H1 (cell line): ENCODE measurements around the gene GJD3. TPM values are rescaled to one million over a fixed set of nuclear protein-coding genes. Genes with fewer than 3 reads are reported as not detected.

Source experiments
- CTCF ChIA-PET: fragments of 300-600 bp; sonication (Branson Sonifier 250); formaldehyde crosslinking; loops from one replicate; lab custom pipeline; 2021; ENCODE audit not compliant: partially characterized antibody; lab: Charles Lee
- POLR2A ChIA-PET: fragments of 300-600 bp; sonication (Branson Sonifier 250); formaldehyde crosslinking; loops from one replicate; lab custom pipeline; 2021; ENCODE audit warnings: inconsistent platforms; ENCODE audit not compliant: partially characterized antibody; lab: Charles Lee
- DNase-seq, 2 experiments: peaks; one replicate each; pipeline versions ENCODE4 v3.0.0 to v3.0.0-alpha.2; 2010 to 2022; ENCODE audit warnings: low spot score in 2 of 2, low read depth in 1 of 2, mixed read lengths in 1 of 2
- FAIRE-seq: peaks from 2 replicates; lab custom pipeline; 2011; peaks lifted over from hg19 to GRCh38; lab: Jason Lieb, UNC
- H2AFZ ChIP-seq: 2 replicates; pipeline ENCODE4 v1.8.1; 2012; ENCODE audit warnings: low read length, inconsistent platforms
- H2AK5ac ChIP-seq: 2 replicates; pipeline ENCODE4 v1.6.1; 2013; ENCODE audit warnings: low read depth, low read length
- H2BK120ac ChIP-seq: replicated peaks from 2 replicates; pipeline ENCODE3; 2013; ENCODE audit warnings: low read depth, low read length, inconsistent platforms
- H2BK12ac ChIP-seq: 2 replicates; pipeline ENCODE4 v1.6.1; 2013; ENCODE audit warnings: low read depth, low read length
- H2BK15ac ChIP-seq: 2 replicates; pipeline ENCODE4 v1.6.1; 2013; ENCODE audit warnings: low read length
- H2BK20ac ChIP-seq: 2 replicates; pipeline ENCODE4 v1.6.1; 2013; ENCODE audit warnings: low read length
- H2BK5ac ChIP-seq: 2 replicates; pipeline ENCODE4 v1.6.1; 2013; ENCODE audit warnings: low read depth, low read length
- H3K14ac ChIP-seq: 2 replicates; pipeline ENCODE4 v1.6.1; 2013; ENCODE audit warnings: inconsistent platforms; ENCODE audit not compliant: insufficient read length
- H3K18ac ChIP-seq: 2 replicates; pipeline ENCODE4 v1.6.1; 2013; ENCODE audit warnings: low read length; ENCODE audit errors: extremely low read depth
- H3K23ac ChIP-seq: 2 replicates; pipeline ENCODE4 v1.6.1; 2013; ENCODE audit warnings: inconsistent platforms; ENCODE audit not compliant: insufficient read length
- H3K23me2 ChIP-seq: 2 replicates; pipeline ENCODE4 v1.6.1; 2013; ENCODE audit warnings: low read depth, low read length
- H3K27ac ChIP-seq: 2 replicates; pipeline ENCODE4 v1.6.1; 2011; ENCODE audit warnings: low read depth, low read length, inconsistent platforms
- H3K27me3 ChIP-seq, 4 experiments: replicated peaks in 1 of 4; 1 replicate in 1 of 4; 2 replicates in 3 of 4; pipeline versions ENCODE4 v1.6.1 to v1.8.1; 2011 to 2013; ENCODE audit warnings: low read length in 3 of 4, mild to moderate bottlenecking in 3 of 4, inconsistent platforms in 2 of 4, mixed read lengths in 2 of 4, moderate library complexity in 1 of 4; ENCODE audit not compliant: control insufficient read depth in 3 of 4, insufficient read depth in 3 of 4; ENCODE audit errors: extremely low read depth in 1 of 4
- H3K36me3 ChIP-seq, 4 experiments: 2 replicates each; pipeline versions ENCODE4 v1.6.1 to v1.8.1; 2011 to 2013; ENCODE audit warnings: mild to moderate bottlenecking in 4 of 4, low read length in 3 of 4, moderate library complexity in 2 of 4, control low read depth in 1 of 4, inconsistent platforms in 1 of 4; ENCODE audit not compliant: insufficient read depth in 4 of 4, control insufficient read depth in 2 of 4
- H3K4ac ChIP-seq: replicated peaks from 2 replicates; pipeline ENCODE3; 2013; ENCODE audit warnings: low read length, low read depth, mixed read lengths, inconsistent platforms; ENCODE audit not compliant: insufficient read length
- H3K4me1 ChIP-seq, 4 experiments: replicated peaks in 1 of 4; 1 replicate in 1 of 4; 2 replicates in 3 of 4; pipeline versions ENCODE4 v1.6.1 to v1.8.1; 2011 to 2013; ENCODE audit warnings: low read length in 3 of 4, inconsistent platforms in 2 of 4, mixed read lengths in 1 of 4; ENCODE audit not compliant: insufficient read depth in 4 of 4, control insufficient read depth in 3 of 4
- H3K4me2 ChIP-seq, 2 experiments: 2 replicates each; pipeline versions ENCODE4 v1.6.1 to v1.8.1; 2011 to 2013; ENCODE audit warnings: low read depth in 2 of 2, low read length in 2 of 2, control low read depth in 1 of 2, inconsistent platforms in 1 of 2, mild to moderate bottlenecking in 1 of 2; ENCODE audit not compliant: insufficient read depth in 1 of 2
- H3K4me3 ChIP-seq, 4 experiments: fragments of 200-600, 300-600 bp in 1 of 4; sonication (generic), shearing (Covaris generic), sonication (Bioruptor Twin) in 1 of 4; 2 replicates each; pipeline versions ENCODE4 v1.5.1 to v1.8.1; 2011 to 2016; ENCODE audit warnings: low read length in 4 of 4, low read depth in 3 of 4, control low read depth in 2 of 4, inconsistent platforms in 2 of 4, mild to moderate bottlenecking in 2 of 4, mixed read lengths in 1 of 4, moderate library complexity in 1 of 4; ENCODE audit not compliant: insufficient read depth in 2 of 4; ENCODE audit errors: extremely low read depth in 1 of 4
- H3K56ac ChIP-seq: replicated peaks from 2 replicates; pipeline ENCODE3; 2013; ENCODE audit warnings: low read depth, mild to moderate bottlenecking, mixed read lengths, low read length, inconsistent platforms; ENCODE audit not compliant: insufficient read length
- H3K79me1 ChIP-seq: 2 replicates; pipeline ENCODE4 v1.6.1; 2013; ENCODE audit warnings: low read depth, low read length, control low read depth
- H3K79me2 ChIP-seq, 2 experiments: 2 replicates each; pipeline versions ENCODE4 v1.6.1 to v1.8.1; 2012 to 2013; ENCODE audit warnings: low read length in 2 of 2, mild to moderate bottlenecking in 2 of 2, inconsistent platforms in 1 of 2; ENCODE audit not compliant: insufficient read depth in 2 of 2, control insufficient read depth in 1 of 2
- H3K9ac ChIP-seq, 4 experiments: replicated peaks in 1 of 4; 1 replicate in 1 of 4; 2 replicates in 3 of 4; pipeline versions ENCODE4 v1.6.1 to v1.8.1; 2011 to 2013; ENCODE audit warnings: low read depth in 3 of 4, low read length in 3 of 4, control low read depth in 2 of 4, mild to moderate bottlenecking in 2 of 4, moderate library complexity in 2 of 4, inconsistent platforms in 1 of 4; ENCODE audit errors: extremely low read depth in 1 of 4
- H3K9me3 ChIP-seq, 2 experiments: 2 replicates each; pipeline versions ENCODE4 v1.6.1 to v1.8.1; 2012 to 2013; ENCODE audit warnings: mild to moderate bottlenecking in 2 of 2, moderate library complexity in 2 of 2, control low read depth in 1 of 2, inconsistent platforms in 1 of 2, low read depth in 1 of 2, low read length in 1 of 2, mixed read lengths in 1 of 2; ENCODE audit not compliant: insufficient read depth in 2 of 2
- H4K20me1 ChIP-seq, 2 experiments: replicated peaks in 1 of 2; 2 replicates each; pipeline versions ENCODE3 to v1.8.1; 2011 to 2013; ENCODE audit warnings: inconsistent platforms in 2 of 2, low read length in 2 of 2, mild to moderate bottlenecking in 1 of 2; ENCODE audit not compliant: insufficient read depth in 2 of 2, control insufficient read depth in 1 of 2
- H4K5ac ChIP-seq: 2 replicates; pipeline ENCODE4 v1.6.1; 2013; ENCODE audit warnings: low read length, low read depth, mixed read lengths, inconsistent platforms; ENCODE audit not compliant: insufficient read length
- H4K8ac ChIP-seq: 2 replicates; pipeline ENCODE4 v1.8.0; 2013; ENCODE audit warnings: mild to moderate bottlenecking, moderate library complexity, low read length, inconsistent platforms; ENCODE audit not compliant: insufficient read depth; ENCODE audit errors: extremely low read depth
- H4K91ac ChIP-seq: replicated peaks from 2 replicates; pipeline ENCODE3; 2013; ENCODE audit warnings: low read length, mixed read lengths, inconsistent platforms; ENCODE audit not compliant: insufficient read length
- CBX5 ChIP-seq: fragments of 300-800, 300-1000 bp; sonication (generic); IDR thresholded peaks from 2 replicates; pipeline ENCODE4 v1.7.1; 2016; ENCODE audit warnings: antibody characterized with exemption, low read length, low read depth
- CREB1 ChIP-seq: IDR thresholded peaks from 2 replicates; pipeline ENCODE4 v1.6.1; 2012; ENCODE audit warnings: inconsistent platforms
- JUN ChIP-seq: IDR thresholded peaks from 2 replicates; pipeline ENCODE4 v1.6.1; 2011; ENCODE audit warnings: low read depth, mild to moderate bottlenecking, improper control_type of control experiment, low read length
- JUND ChIP-seq: IDR thresholded peaks from 2 replicates; pipeline ENCODE4 v1.6.1; 2011; ENCODE audit warnings: mild to moderate bottlenecking, improper control_type of control experiment, low read length
- NANOG ChIP-seq: IDR thresholded peaks from 2 replicates; pipeline ENCODE4 v1.6.1; 2011; ENCODE audit warnings: low read length, low read depth, mild to moderate bottlenecking, inconsistent platforms; ENCODE audit not compliant: insufficient read depth, poor library complexity, severe bottlenecking
- RBBP5 ChIP-seq: IDR thresholded peaks from 2 replicates; pipeline ENCODE4 v1.7.1; 2012; ENCODE audit warnings: low read depth, mild to moderate bottlenecking, inconsistent platforms, low read length, moderate library complexity, borderline replicate concordance
- SIX5 ChIP-seq: IDR thresholded peaks from 2 replicates; pipeline ENCODE4 v1.6.1; 2011; ENCODE audit warnings: mild to moderate bottlenecking, low read depth, low read length
- SUZ12 ChIP-seq: fragments of 200-600 bp; sonication (generic); IDR thresholded peaks from 2 replicates; pipeline ENCODE4 v1.6.1; 2012; ENCODE audit warnings: mild to moderate bottlenecking, inconsistent platforms, low read length, moderate library complexity, mixed read lengths
- WGBS, 2 experiments: shearing (Covaris generic) in 1 of 2; methylation state at CpG; one replicate each; pipeline versions ENCODE4 v1.1.6 to v1.1.7; 2013 to 2015; ENCODE audit warnings: low lambda C conversion rate in 2 of 2, mixed read lengths in 2 of 2, inconsistent platforms in 1 of 2, low coverage in 1 of 2, missing lambda C conversion rate in 1 of 2; ENCODE audit not compliant: insufficient replicate concordance in 2 of 2, insufficient coverage in 1 of 2, insufficient read length in 1 of 2; ENCODE audit errors: extremely low coverage in 1 of 2, missing lambda C conversion rate in 1 of 2; 5-methylcytosine and 5-hydroxymethylcytosine counted together
- polyA plus RNA-seq, 7 experiments: library from polyadenylated mRNA; depleted of rRNA in 3 of 7; stranded (reverse) in 5 of 7; unstranded in 2 of 7; fragments of >200 nt in 5 of 7; fragments of 200-250 nt in 2 of 7; gene quantifications; 1 replicate in 5 of 7; 2 replicates in 1 of 7; 4 replicates in 1 of 7; pipeline versions ENCODE4 v1.2.1 to v1.2.3, GENCODE V29; 2011 to 2013; ENCODE audit warnings: missing spikeins in 2 of 7, mixed read lengths in 2 of 7
- total RNA-seq: library from RNA; stranded (reverse); fragmentation: NEBNext Ultra II Directional; extraction: Animal tissue kit (Norgen Biotek cat#: 25700); gene quantifications from 2 replicates; pipeline ENCODE4 v1.2.1, GENCODE V29; 2021
- TF ChIP-seq, protein P1 (sequence below): IDR thresholded peaks from 2 replicates; pipeline ENCODE4 v1.6.1; 2012; ENCODE audit warnings: inconsistent platforms

Gene GJD3
- total and polyA plus RNA-seq, 2 of the 8 experiments (the other 6 are each of a cell fraction or from before 2014, with no cell fraction given), result 0.53 to 1.9 TPM

DNA sequence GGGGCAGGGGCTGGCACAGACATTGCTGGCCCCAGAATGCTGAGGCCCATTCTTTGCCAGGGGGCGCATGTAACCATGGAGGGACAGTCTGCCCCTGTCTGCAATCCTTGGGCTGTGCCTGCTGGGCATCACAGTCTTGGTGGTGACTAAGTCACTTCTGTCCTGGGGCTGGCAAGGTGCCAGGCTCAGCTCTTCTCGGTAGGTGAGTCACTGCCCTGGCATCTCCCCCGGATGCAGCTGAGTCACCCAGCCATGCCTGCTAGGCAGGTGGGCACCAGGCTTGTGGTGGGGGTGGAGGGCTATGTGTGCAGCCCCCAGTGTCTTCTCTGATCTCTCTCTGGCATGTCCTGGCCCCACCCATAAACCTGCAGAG is 50.0 kb downstream of the GJD3 start:
- Histone ChIP-seq H3K4me3 (no peak overlapping the region), H3K9ac (no peak overlapping the region), H2BK15ac (0 out of 2 replicates have a peak overlapping the region, but pooled peaks have one; percentile 16), H3K36me3 (no peaks in the 10 kb centered on the region), H3K23ac (no peak overlapping the region), H2BK5ac (0 out of 2 replicates have a peak overlapping the region, but pooled peaks have one; percentile 60), H4K20me1 (peaks cover 4 to 11% of the 10 kb centered on the region in 2 experiments), H3K27me3 (peaks cover 0 to 25% (median 16%) of the 10 kb centered on the region in 4 experiments; a peak in 5 of 7 replicates), H4K8ac (no peak overlapping the region), H2AK5ac (peak overlapping the region; percentile 46; the same call in 1 of the 2 replicates), H3K14ac (no peak overlapping the region), H3K27ac (no peak overlapping the region), H3K4me1 (peaks cover 0 to 39% (median 27%) of the 10 kb centered on the region in 4 experiments; a peak in 6 of 7 replicates), H4K5ac (no peak overlapping the region), H3K9me3 (no peaks in the 10 kb centered on the region), H3K4me2 (no peak overlapping the region), H2AFZ (no peak overlapping the region), H2BK120ac (no peak overlapping the region), H3K79me1 (peaks cover 2% of the 10 kb centered on the region; the same call in 1 of the 2 replicates), H3K18ac (no peak overlapping the region), H3K56ac (no peak overlapping the region), H3K4ac (no peak overlapping the region), H2BK12ac (peak overlapping the region; percentile 68; the same call in 1 of the 2 replicates), H3K79me2 (peaks cover 0 to 6% of the 10 kb centered on the region in 2 experiments; a peak in 1 of 4 replicates), H3K23me2 (peaks cover 18% of the 10 kb centered on the region), H2BK20ac (no peak overlapping the region), H4K91ac (no peak overlapping the region)
- DNase-seq (no peak), FAIRE-seq (no peak)
- no peak for TF ChIP-seq CREB1
- TF ChIP-seq, protein P1, sequence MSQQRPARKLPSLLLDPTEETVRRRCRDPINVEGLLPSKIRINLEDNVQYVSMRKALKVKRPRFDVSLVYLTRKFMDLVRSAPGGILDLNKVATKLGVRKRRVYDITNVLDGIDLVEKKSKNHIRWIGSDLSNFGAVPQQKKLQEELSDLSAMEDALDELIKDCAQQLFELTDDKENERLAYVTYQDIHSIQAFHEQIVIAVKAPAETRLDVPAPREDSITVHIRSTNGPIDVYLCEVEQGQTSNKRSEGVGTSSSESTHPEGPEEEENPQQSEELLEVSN, result no peak
- no peak for TF ChIP-seq SUZ12
- TF ChIP-seq SIX5, result no peak
- no peak for TF ChIP-seq RBBP5
- no peak for TF ChIP-seq CBX5
- no peak for TF ChIP-seq NANOG
- TF ChIP-seq JUN, result no peak
- TF ChIP-seq JUND, result no peak
- ChIA-PET CTCF (interaction anchor here (1.0 to 39.2 kb wide), 4 partner anchors 9 to 39 kb away, joined by 3 to 1198 read pairs (median 4); partner anchors contain the start of gene GJD3), POLR2A (interaction anchor here (30.6 kb wide), 2 partner anchors 19 to 37 kb away, joined by 540 to 570 read pairs; partner anchors contain the start of genes CDC6, GJD3 and RARA)
- WGBS, 2 experiments, result 83% methylated on average over 3 of the region's 3 CpGs; no CpG with 5 or more reads in 1 of the 2 experiments
